RKO (cell line): ENCODE results near the gene DTX3.
"Not testable (repeated sequence)": the region's sequence is repeated elsewhere in the genome, so short reads cannot be mapped to it uniquely, and the experiment has no call there.

Source experiments
- DNase-seq: peaks from one replicate; pipeline ENCODE4 v3.0.0-alpha.2; 2016; ENCODE audit warnings: low spot score

DTX3 gene, protein sequence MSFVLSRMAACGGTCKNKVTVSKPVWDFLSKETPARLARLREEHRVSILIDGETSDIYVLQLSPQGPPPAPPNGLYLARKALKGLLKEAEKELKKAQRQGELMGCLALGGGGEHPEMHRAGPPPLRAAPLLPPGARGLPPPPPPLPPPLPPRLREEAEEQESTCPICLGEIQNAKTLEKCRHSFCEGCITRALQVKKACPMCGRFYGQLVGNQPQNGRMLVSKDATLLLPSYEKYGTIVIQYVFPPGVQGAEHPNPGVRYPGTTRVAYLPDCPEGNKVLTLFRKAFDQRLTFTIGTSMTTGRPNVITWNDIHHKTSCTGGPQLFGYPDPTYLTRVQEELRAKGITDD

DNA sequence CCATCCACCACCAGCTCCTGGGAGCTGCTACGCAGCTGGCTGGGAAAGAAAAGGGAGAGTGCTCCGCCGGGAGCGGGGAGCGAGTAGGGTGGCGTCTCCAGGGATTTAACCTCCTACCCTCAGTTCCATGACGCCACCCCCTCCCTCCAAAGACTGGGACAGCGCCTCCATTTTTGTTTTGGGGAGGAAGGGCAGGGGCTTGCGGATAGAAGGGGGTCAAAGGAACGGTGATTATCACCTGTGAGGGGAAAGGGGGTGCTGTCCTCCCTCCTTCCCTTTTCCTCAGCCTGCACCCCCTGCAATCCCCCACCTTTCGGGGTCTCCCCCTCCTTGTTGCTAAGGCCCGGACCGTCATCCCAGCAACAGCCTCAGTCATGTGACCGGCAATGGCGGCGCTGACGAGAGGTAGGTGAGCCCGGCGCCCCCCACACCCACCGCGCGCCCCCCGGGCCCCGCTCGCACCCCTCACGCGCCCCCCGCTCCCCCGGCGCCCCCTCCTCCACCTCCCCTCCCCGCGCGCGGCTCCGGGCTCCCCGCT lies at the start of gene DTX3:
DTX3 (plus strand) TSS at position 371 of the 538 bp plus-strand sequence. CDS start 1,694 bp downstream, outside the sequence.
- DNase-seq = no peak

DNA sequence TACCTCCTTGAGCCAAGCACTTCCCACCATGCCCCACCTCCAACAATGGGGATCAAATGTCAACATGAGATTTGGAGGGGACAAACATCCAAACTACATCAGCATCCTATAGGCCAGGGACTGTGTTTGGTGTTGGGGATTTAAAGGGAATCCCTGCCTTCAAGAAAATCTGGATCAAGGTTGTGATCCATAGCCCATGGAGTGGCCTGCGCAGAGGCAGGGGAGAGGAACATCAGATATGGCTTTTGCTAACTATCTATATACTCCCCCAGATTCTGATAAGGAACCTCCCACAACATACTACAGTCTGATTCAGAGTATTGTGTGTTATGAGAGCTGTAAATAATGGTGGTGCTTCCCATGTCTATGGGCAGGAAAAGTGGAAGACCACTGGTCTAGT lies 49.7 kb upstream of the DTX3 start:
- DNase-seq = no peak

DNA sequence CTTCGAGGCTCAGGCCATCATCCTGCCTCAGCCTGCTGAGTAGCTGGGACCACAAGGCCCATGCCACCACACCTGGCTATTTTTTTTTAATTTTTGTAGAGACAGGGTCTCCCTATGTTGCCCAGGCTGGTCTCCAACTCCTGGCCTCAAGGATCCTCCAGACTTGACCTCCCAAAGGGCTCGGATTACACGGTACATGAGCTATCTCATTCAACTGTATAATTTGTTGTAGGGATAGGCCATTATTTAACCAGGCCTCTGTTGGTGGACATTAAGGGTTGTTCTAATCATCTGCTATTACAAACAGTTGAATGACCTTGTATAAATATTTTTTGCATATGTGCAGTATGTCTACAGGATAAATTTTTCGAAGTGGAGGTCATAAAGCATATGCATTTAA lies 45.8 kb upstream of the DTX3 start:
- DNase-seq = no peak

DNA sequence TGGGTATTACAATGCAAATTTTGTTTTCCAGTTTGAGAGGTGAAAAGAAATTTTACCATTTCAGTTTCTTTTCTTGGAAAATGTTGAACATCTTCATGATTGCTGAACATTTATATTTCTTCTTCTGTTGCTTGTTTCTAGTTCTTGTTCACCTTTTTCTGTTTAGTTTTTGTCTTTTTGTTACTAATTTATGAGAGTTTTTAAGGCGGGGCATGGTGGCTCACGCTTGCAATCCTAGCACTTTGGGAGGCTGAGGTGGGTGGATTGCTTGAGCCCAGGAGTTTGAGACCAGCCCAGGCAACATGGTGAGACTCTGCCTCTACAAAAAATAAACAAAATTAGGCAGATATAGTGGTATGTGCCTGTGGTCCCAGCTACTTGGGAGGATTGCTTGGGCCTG lies 44.1 kb upstream of the DTX3 start:
- DNase-seq = no peak

DNA sequence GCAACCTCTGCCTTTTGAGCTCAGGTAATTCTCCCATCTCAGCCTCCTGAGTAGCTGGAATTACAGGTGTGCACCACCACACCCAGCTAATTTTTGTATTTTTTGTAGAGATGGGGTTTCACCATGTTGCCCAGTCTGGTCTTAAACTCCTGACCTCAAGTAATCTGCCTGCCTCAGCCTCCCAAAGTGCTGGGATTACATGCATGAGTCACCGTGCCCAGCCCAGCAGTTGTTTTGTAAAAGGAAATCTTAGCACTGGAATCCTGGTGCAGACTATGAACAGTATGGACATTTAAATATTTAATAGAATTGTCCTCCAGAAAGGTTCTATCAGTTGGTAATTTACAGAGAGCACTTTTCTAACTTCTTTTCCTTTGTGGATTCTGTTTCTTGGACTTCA lies 43.5 kb upstream of the DTX3 start:
- DNase-seq = not testable (repeated sequence)

DNA sequence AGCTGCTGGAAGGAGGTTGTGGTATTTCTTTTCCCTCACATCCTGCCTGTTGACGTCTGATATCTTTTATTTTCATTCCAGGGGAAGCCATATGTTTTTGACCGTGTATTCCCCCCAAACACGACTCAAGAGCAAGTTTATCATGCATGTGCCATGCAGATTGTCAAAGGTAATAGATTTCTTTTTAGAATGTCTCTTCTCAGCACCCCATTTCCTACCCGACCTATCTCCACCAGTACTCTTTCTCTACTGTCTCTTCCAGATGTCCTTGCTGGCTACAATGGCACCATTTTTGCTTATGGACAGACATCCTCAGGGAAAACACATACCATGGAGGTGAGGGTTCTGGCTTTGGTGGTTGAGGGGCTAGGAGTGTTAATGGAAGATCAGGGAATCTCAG lies 41.3 kb upstream of the DTX3 start:
- no peak for DNase-seq

DNA sequence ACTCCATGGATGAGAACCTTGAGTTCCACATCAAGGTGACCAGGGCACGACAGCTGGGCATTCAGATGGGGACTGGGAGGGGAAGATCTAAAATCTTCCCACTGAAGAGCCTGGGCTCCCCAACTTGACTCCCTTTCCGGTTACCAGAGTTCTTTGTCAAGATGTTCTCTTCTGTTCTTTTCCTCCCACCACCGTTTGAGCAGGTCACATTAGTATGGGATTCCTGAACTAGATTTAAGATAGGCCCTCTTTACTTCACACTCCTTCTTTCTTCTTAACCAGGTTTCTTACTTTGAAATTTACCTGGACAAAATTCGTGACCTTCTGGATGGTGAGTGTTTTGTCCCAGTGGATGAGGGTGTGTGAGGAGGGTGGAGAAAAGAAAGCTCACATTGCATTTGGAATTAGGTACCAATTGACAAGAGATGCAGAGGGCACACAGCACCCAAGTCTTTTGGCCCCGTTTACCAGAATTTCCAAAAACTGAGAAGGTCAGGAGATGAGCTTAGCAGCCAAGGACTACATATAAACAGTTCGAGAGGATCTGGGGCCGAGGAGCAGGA lies 40.4 kb upstream of the DTX3 start:
- DNase-seq = no peak

DNA sequence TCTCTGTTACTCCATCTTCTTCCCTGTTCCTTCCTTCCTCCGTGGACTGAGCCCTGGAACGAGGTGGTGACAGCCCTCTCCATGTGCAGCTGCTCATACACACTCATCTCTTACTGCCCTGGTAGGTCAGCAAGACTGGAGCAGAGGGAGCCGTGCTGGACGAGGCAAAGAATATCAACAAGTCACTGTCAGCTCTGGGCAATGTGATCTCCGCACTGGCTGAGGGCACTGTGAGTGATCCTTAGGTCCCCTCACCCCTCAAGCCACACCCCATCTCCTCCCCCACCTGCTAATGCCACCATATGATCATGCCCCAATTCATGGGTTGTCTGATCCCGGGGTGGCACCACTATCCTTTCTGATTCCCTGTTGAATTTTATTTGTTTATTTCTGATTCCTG lies 35.8 kb upstream of the DTX3 start:
- DNase-seq = no peak

DNA sequence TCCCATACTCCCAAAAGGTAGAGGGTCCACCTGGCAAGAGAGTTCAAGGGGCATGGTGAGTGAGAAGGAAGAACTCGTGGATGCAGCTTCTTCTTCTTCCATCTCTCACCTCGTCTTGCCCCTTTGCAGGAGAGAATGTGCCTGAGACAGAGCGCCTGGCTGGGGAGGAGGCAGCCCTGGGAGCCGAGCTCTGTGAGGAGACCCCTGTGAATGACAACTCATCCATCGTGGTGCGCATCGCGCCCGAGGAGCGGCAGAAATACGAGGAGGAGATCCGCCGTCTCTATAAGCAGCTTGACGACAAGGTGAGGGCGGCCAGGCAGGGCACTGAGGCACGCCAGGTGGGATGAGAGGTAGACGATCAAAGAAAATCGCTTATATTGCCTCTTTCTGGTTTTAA lies 34.8 kb upstream of the DTX3 start:
- no peak for DNase-seq

DNA sequence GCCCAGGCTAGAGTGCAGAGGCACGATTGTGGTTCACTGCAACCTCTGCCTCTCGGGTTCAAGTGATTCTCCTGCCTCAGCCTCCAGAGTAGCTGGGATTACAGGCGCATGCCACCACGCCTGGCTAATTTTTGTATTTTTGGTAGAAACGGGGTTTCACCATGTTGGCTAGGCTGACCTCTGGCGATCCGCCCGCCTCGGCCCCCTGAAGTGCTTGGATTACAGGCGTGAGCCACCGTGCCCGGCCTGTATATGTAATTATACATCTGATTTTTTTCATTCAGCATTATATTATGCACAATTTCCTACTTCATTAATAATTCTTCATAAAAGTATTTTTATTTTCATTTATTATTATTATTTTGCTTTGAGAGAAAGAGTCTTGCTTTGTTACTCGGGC lies 34.2 kb upstream of the DTX3 start:
- DNase-seq = not testable (repeated sequence)

DNA sequence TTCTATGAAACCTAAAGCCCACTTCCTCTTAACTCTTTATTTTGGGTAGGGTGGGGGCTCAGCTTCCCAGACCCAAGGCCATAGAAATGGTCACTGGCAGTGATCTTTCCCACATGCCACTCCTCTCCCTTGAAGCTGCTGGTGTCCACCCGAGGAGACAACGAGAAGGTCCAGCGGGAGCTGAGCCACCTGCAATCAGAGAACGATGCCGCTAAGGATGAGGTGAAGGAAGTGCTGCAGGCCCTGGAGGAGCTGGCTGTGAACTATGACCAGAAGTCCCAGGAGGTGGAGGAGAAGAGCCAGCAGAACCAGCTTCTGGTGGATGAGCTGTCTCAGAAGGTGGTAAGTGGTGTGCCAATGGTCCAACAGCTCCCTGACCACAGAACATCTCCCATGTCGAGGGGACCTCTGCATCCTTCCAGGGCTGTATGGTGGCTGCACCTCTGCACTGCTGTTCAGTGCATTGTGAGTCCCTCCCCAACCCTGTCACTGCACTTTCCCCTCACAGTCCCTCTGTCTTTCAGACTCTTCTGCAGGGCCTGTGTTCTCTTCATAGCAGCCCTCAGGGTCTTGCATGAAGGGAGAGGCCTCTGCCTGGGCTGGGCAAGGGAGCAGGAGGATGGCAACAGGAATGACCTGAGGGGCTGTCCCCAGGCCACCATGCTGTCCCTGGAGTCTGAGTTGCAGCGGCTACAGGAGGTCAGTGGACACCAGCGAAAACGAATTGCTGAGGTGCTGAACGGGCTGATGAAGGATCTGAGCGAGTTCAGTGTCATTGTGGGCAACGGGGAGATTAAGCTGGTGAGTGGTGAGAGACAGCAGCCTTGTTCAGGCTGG lies 32.5 kb upstream of the DTX3 start:
- no peak for DNase-seq

DNA sequence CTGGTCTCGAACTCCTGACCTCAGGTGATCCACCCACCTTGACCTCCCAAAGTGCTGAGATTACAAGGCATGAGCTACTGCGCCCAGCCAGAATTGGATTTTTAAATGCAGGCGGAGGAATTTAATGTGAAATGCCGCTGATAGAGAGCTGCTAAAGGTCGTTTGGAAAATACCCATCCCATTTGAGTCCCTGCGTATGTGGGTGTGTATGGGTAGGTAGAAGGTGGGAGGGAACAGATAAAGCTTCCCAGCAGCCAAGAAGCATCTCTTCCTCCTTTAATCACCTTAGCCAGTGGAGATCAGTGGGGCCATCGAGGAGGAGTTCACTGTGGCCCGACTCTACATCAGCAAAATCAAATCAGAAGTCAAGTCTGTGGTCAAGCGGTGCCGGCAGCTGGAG lies 29.8 kb upstream of the DTX3 start:
- no peak for DNase-seq

DNA sequence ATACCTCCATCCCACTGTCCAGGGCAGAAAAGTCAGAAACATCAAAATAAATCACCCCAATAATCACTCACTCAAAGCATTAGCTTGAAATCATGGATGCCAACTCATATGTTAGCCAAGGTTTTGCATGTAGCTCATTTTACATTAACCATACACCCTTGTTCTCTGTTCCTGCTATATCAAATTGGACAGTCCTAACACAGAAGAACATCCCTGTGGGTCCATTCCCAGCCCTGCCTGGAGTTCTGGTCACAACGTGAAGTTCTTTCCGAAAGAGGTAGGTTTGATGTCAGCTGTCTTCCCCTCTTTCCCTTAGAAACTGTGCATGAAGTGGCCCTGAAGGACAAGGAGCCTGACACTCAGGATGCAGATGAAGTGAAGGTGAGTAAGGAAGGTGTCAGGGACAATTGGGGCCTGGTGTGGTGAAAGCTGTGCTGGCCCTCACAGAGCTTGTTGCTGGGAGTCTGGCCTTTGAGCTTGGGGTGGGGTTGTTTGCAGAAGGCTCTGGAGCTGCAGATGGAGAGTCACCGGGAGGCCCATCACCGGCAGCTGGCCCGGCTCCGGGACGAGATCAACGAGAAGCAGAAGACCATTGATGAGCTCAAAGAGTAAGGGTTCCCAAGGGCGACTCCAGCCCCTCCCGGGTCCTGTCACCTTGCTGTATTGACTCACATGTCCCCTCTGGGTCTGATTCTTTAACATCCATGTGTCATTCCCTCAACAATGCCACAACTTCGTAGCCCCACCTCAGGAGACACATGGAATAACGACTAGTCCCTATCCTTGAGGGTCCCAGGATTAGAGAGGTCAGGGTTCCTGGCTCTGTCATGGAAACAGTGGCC lies 28.6 kb upstream of the DTX3 start:
- DNase-seq = no peak

DNA sequence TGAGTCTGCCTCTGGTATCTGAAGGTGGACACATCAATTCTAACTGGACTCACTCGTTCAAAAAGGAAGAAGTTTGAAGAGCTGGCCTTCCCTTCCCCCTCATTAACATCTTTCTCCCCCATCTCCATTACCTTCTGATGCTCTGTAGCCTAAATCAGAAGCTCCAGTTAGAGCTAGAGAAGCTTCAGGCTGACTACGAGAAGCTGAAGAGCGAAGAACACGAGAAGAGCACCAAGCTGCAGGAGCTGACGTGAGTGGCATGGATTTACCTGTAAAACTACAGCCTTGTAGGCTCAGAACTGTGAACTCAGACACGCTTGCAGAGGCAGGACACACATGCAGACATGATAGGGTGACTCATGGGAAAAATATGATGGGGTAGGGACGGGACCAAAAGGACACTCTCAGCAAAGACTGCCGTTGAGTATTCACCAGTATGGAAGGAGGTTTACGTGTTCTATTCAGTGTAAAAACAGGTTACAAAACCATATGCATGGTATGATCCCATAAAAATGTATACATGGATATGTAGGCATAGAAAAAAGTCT lies 27.9 kb upstream of the DTX3 start:
- no peak for DNase-seq

DNA sequence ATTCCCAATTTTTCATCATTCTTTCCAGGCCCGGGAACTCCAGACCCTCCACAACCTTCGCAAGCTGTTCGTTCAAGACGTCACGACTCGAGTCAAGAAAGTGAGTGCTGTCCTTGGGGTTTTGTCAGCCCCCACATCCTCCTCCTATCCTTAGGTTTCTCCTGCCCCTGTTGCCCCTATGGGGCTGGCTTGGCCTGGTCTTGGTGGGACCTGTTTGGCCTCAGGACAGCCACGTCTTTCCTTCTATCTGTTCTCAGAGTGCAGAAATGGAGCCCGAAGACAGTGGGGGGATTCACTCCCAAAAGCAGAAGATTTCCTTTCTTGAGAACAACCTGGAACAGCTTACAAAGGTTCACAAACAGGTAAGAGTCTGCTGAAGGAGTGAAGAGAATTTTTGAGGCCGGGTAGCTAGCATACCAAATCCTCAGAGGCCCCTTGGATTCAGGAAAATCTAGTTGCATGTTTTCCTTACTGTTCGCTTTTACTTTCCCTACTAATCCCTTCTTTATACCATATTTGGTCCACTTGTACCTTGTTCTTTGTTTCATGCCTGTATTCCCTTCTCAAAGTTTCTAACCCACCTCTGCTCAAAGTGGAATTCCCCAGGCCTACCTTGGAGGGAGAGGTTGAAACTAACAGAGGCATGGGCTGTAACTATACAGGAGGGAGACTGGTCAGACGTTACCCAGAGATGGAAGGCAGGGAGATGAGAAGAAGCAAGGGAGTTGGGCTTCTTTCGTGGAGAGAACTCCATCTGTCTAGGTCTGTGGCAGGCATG lies 26.5 kb upstream of the DTX3 start:
- DNase-seq = no peak

DNA sequence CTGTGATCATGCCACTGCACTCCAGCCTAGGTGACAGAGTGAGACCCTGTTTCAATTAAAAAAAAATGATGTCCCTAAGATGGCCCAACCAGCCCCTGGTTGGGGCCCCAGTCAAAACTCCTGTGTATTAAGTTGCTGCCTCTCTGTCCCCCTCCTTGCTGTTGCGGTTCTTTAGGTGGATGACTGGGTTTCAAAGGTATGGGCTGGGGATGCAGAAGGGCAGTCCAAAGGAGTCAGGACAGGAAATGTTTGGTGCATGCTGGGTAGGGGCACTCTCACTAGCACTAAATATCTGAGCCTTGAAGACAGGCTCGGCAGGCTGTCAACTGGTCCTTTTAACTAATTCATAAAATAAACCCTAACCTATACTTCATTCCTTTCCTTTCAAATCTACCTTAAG lies 25.6 kb upstream of the DTX3 start:
- DNase-seq = no peak

DNA sequence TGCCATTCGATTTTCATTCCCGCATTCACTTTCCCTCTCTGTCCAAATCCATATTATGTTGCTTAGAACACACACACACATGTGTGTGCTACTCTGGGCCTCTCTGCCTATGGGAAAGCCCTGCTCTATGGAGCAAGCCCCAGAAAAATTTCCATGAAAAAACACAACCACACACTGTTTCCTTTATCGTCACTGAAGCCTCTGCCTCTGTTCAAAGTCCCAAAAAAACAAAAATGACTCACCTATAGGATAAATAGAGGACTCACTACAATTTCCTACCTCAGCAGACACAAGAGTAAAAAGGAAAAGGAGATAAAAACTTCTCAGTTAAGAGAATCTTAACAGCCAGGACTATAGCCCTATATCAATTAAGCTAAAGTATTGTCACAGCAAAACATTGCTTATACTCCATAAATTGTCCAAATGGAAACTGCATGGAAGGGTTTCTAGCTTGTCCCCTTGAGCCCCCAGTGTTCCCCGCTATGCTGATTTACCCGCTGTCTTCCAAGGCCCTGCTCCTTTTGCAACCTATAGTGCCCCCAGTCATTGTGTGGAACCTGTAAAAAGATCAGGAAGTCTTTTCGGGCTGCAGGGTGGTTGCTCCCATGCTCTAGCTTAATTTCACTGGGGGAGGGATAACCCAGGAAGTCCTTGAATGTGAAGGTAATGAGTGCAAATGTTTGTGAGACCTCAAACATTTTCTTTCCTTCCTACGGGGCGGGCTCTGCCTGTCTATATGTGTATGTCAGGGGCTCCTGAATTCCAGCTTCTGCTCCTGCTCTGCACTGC lies 24.8 kb upstream of the DTX3 start:
- no peak for DNase-seq

DNA sequence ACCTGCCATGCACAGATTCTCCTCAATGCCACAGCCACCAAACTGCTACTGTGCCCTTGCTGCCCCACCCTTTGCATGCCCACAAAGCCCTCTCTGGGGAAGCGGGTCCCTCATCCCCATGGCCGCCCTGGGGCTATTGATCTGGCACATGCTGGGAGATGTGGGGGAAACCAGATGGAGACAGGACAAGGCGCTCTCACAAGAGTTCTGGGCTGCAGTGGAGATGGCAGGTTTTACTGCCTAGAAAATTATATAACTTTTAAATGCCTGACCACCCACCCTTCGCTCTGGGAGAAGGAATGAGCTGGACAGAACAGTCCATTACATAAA lies 24.2 kb upstream of the DTX3 start:
- no peak for DNase-seq

DNA sequence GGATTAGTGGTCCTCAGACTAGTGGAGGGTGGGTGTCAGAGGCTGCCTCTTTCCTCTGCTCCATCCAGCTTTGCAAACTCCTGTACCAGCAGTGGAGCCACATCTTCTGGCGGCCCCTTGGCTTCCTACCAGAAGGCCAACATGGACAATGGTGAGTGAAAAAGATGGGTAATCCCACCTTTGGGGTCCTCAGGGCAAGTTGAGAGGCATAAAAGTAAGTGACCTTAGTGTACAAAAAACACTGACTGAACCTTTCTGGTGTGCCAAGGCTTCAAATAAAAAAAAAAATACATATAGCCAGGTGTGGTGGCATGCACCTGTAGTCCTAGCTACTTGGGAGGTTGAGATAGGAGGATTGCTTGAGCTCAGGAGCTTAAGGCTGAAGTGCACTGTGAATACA lies 22.8 kb upstream of the DTX3 start:
- no peak for DNase-seq

DNA sequence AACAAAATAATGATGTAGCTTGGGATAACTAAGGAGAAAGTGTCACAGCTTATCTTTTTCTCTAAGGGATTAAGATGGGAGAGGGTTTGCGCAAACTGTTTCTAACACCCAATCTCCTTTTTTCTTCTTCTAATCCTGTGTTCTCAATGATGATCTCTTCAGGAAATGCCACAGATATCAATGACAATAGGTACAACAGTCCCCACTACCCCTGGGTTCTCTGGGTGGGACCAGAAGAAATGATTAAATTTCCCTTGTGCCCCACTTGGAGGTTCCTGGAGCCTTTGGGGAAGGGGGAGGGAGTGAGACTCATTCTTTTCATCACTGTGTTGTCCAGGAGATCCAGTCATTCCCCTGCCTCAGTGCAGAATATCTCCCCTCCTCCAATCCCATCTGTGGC lies 22.2 kb upstream of the DTX3 start:
- DNase-seq = no peak
